Adipose tissue (tissue), 3 donors: ENCODE measurements around the gene MORF4L2. TPM values are rescaled to one million over a fixed set of nuclear protein-coding genes. Genes with fewer than 3 reads are reported as not detected.
"Not testable (repeated sequence)": the region's sequence is repeated elsewhere in the genome, so short reads cannot be mapped to it uniquely, and the experiment has no call there.

ENCODE experiments used
- H3K27ac ChIP-seq: one replicate; pipeline ENCODE4 v1.5.1; 2013; ENCODE audit warnings: low read depth, low read length
- WGBS, 3 donors: extraction: QIAGEN DNeasy Blood & Tissue Kit; methylation state at CpG; one replicate each; pipeline ENCODE4 v1.1.7; 2013; 5-methylcytosine and 5-hydroxymethylcytosine counted together
- polyA plus RNA-seq, 3 donors: library from polyadenylated mRNA; stranded (reverse); fragments of 200-250 nt; gene quantifications; one replicate each; pipeline ENCODE4 v1.2.3, GENCODE V29; 2013
- donor health status: healthy with polysubstance abuse.
- donor health status: Bipolar disorder and iron deficiency.
- donor health status: healthy.

The MORF4L2 gene
- polyA plus RNA-seq, 3 donors, result 141 to 304 (median 184) TPM

DNA sequence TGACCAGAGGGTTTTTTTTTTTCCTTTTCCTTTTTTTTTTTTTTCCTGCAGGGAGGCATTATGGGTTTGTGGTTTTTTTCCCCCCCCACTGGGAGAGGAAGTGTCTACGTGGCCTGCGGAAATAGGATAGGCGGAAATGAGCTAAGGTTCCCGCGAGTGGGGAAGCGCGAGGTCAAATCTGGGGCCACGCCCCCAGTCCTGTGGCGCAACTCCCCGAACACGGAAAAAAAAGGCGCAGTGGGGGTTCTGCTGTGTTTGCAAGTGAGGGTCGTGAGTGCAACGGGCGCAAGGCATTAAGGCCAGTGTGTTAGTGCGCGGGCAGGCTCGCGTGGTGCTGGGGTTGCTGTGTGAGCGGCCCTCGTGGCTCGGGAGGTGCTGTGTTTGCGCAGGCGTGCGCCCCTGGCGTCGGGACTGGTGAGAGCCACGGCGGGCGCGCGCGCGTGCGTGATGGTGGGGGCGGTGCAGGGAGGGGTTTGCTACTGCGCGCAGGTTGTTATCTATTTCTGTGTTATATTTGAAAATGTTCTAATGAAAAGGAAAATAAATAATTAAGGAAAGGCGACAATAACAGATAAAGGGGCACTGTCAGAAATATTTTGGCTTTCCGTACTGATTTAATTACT is 685 bp upstream of the MORF4L2 start:
- WGBS, 3 donors, result 0 to 29% (median 1%) methylated on average over 26 to 40 of the region's 40 CpGs
- H3K27ac ChIP-seq, result peak overlapping the region; percentile 86

DNA sequence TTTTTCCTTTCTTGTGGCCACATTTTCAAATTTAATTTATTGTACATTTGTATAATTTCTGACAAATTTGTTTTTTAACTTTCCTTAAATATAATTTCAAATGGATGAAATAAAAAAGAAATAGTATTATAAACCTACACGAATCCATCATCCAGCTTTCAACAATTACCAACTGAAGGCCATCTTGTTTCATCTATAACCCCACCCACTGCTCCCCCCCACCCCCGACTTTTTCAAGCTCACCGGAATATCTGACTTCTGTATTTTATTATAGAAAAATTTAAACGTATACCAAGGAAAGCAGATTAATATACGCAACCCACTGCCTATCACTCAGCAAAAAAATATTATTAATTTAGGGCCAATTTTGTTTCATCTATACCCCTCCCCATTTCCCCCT is 1.1 kb downstream of the MORF4L2 start:
- no peak overlapping the region for H3K27ac ChIP-seq
- 4 to 38% (median 10%) methylated on average over 5 of the region's 5 CpGs for WGBS, 3 donors

DNA sequence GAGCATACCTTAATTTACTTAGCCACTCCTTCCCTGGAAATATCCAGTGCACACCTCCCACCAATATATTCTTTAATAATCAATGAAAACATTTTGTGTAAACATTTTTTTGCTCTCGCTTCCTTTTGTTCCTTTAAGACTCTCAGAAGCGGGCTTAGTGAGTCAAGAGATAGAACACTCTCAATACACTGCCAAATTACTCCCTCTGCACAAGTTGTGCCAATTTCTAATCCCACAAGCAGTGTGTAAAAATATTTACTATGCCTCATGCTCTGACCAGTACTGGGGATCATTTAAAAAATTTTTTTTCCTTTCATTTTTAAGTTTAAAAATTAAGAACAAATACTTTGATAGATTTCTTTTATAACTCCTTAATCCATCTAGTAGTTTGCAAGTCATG is 5.1 kb downstream of the MORF4L2 start:
- H3K27ac ChIP-seq, result no peak overlapping the region
- WGBS, 3 donors, result 22 to 64% (median 62%) methylated on average over 2 of the region's 2 CpGs

DNA sequence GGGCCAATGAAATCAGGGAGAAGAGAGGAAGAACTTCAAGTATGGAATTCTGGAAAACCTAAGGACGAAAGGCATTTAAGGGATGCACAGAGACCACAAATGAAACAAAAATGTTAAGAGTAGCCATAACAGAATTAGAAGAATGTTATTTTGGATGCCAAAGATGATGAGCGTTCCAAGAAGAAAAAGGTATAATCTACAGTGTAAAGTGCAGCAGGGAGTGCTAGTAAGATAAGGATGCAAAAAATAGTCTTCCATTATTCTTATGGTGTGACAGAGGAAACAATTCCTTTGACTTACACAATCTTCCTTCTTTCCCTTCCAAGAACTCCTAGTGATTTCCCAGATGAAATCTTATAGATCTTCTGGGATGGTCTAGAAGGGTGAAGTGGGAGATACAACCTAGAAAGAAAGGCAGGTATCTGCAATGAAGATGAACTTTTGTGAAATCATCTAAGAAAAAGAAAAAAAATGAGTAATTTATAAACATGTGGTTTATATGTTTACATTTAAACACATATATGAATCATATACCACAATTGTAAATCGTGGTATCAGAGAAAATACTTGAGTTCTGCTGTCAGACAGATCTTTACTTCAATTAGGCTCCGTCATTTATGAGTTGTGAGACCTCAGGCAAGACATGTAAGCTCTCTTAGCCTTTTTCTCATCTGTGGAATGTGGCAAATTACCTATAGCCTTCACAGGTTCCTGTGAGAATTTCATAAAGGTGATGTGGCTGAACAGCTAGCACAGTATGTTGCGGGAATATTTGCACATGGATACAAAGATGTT is 8.1 kb downstream of the MORF4L2 start:
- 75 to 89% (median 85%) methylated on average over 5 of the region's 5 CpGs for WGBS, 3 donors
- H3K27ac ChIP-seq, result no peak overlapping the region

DNA sequence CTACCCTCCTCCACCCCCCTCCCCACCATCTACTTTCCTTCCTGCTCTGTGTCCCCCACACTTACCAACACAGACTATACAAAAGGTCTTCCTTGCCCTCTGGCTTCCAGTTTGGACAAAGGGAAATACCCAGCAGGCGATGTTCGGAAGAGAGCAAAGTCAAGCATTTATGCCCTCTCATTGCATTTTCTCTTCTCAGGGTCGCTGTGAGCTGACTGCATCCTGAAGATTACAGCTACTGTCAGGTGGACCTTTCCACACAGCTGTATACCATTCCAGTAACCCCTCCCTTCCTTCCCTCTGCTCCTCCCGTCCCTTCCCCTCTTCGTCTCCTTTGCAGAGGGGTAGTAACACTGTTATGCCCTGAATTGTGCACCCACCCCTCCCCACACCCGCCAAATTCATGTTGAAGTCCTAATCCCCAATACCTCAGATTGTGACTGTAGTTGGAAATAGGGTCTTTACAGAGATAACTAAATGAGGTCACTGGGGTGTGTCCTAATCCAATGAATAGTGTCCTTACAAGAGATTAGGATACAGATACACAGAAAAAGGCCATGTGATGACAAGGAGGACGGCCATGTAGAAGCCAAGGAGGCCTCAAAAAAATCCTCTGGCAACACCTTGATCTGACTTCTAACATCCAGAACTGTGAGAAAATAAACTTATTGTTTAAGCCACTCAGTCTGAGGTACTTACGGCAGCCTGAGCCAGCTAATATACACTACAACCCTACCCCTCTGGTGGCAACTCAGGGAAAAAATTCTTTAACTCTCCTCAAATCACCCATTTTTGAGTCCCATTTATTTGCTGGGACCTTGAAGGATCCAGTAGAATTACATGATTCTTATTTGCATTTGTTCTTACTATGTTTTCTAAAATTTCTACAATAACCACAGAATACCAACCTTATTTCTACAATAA is 11.7 kb downstream of the MORF4L2 start:
- whole genome bisulfite sequencing, 3 donors, result 67 to 93% (median 86%) methylated on average over 7 to 8 of the region's 8 CpGs
- H3K27ac ChIP-seq, result no peak overlapping the region

DNA sequence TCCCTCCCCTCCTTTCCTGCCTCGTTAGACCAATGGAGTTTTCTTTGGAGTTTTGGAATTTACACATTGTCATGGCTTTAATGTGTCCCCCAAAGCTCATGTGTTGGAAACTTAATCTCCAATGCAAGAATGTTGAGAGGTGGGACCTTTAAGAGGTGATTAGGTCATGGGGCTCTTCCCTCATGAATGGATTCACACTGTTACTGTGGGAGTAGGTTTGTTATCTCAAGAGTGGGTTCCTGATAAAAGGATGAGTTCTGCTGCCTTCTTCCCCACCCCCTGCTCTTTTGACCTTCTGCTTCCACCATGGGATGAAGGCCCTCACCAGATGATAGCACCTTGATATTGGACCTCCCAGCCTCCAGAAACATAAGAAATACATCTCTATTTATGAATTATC is 16.8 kb downstream of the MORF4L2 start:
- H3K27ac ChIP-seq, result no peak overlapping the region

DNA sequence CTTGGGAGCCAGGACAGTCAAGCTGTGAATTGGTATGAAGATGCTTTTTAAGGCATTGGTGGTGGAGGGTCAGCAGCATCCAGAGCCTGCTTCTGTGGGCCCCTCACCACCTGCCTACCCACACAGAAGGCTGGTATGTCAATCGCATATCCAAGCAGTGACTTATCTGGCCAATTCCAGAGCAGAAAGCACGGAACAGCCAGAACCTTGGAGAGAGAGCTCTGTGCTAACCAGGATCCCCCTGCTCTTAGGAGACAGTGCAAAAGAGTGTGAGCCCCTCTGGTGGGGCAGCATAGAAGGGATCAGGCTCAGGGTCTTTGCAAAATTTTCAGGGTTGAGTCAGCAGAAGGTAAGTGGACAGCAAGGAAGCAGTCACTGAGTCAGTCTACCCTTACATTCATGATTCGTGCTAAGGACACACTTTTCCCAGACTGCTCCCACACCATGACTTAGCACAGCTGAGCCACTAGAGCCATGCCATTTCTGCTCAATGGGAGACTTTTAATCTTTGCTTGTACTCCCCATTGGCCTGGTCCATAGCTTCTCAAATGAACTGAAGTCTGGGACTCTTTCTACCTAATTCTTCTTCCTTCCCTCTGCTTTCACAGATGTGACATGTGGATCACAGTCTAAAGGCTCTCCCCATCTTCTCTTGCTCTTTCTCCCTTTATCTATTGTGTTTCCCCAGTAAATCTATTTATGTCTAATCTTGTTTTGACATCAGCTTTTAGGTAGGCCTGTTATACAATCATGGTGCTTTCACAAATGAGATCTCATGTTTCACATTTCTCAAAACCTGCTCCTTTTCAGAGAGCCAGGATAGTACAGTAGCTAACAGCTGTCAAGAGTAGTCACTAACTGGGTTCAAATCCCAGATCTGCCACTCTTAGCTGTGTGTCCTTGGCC is 20.0 kb downstream of the MORF4L2 start:
- H3K27ac ChIP-seq, result no peak overlapping the region
- WGBS, 3 donors, result 64 to 95% (median 93%) methylated on average over 3 of the region's 3 CpGs

More for the DNA sequence above, 16.8 kb downstream of the MORF4L2 start:
- WGBS, 3 donors, result 40 to 81% (median 47%) methylated on average over 1 of the region's 1 CpG

DNA sequence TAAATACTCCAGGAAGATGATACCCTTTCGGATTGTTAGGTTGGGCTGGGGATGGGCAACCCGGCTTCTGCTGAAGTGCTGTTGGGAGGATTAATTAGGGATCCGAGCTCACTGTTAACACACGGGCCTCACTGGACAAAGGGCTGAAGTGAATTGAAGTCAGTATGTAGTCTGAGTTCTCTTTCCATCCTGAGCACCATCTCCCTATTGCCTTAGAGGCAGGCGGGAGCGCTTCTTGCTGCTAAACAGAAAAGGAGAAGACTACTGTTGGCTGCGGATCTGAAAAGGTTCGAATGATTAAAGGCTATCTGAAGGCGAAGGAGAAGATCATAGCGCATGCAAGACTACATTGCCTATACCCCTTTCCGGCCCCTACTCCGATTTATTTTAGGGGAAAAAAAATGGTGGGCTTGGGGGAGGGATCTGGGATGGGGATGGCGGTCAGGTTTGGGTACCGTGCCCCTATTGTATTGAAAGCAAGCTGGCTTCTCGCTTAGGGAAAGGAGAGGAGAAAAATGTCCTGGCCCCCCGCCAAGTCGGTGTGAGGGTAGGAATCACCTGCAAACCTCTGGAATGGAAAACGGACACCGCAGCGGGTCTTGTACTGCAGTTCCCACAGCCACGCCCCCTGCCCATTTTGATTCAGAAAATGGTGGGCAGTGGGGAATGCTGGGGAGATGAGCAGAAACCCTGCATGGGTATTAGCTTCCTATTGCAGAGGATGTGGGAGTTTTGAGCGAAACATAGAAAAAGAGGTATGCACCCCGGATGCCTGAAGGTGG is 22.3 kb downstream of the MORF4L2 start:
- H3K27ac ChIP-seq, result no peak overlapping the region
- WGBS, 3 donors, result 17 to 31% (median 23%) methylated on average over 22 to 23 of the region's 23 CpGs

DNA sequence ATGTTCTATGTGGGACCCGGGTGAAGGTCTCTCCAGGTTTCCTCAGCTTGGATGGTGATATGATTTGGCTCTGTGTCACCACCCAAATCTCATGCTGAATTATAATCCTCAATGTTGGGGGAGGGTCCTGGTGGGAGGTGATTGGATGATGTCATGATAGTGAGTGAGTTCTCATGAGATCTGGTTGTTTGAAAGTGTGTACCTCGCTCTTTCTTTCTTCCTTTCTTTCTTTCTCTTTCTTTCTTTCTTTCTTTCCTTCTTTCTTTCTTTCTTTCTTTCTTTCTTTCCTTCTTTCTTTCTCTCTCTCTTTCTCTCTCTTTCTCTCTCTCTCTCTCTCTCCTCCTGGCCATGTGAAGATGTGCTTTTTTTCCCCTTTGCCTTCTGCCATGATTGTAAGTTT is 27.0 kb downstream of the MORF4L2 start:
- H3K27ac ChIP-seq, result not testable (repeated sequence)
- WGBS, 3 donors, result 90 to 92% (median 91%) methylated on average over 2 of the region's 2 CpGs

DNA sequence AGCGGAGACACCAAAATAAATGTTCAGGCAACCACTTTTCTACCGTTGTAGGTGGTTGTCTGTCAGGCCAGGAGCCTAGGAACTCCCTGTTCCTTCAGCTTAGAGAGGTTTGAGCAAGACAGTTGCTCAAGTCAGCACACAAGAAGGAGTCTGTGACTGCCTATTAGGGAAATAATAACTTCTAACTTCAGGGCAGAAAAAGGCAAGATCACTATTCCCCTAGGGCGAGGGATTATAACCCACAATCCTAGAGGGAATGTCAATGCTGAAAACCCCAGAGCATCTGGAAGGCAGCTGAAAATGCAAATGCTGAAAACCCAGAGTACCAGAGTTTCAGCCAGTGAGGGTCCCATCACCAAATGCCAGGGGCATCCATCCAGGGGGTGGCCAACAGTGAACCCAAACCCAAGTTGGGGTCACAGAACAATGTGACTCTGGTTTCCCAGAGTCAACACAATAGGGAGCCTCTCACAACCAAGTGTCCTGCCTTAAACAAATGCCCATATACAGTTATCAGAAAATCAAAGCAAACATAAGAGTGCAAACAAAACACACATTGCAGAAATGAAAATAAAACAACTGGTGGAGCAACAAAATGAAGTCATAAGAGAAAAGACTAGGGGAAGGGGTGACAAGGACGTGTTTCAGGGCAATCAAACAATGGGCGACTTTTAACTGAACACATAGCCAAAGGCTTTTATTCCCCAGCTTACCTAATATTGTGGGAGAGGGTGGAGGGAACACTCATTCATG is 27.6 kb downstream of the MORF4L2 start:
- H3K27ac ChIP-seq, result no peak overlapping the region
- WGBS, 3 donors, result 53 to 84% (median 78%) methylated on average over 5 of the region's 5 CpGs

DNA sequence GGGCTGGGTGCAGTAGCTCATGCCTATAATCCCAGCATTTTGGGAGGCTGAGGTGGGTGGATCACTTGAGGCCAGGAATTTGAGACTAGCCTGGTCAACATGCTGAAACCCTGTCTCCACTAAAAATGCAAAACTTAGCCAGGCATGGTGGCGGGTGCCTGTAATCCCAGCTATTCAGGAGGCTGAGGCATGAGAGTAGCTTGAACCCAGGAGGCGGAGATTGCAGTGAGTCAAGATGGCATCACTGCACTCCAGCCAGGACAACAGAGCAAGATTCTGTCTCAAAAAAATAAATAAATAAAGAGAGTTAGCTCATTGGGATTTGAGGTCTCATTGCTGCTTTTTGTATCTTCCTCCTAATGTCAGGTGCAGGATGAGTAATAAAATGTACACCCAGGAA is 29.4 kb downstream of the MORF4L2 start:
- 91 to 95% (median 94%) methylated on average over 2 of the region's 2 CpGs for WGBS, 3 donors
- H3K27ac ChIP-seq, result not testable (repeated sequence)

DNA sequence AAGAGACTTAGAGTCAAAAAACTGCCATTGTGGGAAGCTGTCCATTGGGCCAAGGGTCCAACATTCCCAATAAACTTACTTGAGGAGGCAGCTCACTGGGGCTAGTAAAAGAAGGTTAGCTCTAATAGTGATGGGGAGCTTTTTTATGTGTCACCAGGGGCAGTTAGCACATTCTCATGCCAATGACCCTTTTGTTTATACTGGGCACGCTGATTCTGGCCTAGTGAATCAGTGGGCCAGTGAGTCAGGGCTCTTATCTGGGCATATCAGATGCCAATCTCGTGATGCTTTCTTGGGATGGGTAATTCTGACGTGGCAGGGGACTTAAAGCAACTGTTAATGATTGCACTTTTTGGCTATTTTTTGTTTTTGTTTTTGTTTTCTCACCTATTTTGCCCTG is 29.9 kb downstream of the MORF4L2 start:
- H3K27ac ChIP-seq, result no peak overlapping the region
- 39 to 76% (median 67%) methylated on average over 3 of the region's 3 CpGs for WGBS, 3 donors

DNA sequence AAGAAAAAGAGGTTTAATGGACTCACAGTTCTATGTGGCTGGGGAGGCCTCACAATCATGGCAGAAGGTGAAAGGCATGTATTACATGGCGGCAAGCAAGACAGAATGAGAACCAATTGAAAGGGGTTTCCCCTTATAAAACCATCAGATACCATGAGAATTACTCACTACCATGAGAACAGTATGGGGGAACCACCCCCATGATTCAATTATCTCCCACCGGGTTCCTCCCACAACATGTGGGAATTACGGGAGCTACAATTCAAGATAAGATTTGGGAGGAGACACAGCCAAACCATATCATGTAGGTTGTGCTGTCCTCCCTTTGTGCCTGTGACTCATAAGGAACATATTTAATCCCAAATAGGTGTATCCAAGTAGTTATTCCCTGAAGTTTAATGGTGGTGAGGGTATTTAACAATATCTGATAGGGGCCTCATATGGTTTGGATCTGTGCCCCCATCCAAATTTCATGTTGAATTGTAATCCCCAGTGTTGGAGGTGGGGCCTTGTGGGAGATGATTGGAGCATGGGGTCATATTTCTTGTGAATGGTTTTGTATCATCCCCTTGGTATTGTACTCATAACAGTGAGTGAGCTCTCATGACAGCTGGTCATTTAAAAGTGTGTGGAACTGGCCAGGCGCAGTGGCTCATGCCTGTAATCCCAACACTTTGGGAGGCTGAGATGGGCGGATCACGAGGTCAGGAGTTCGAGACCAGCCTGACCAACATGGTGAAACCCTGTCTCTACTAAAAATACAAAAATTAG is 31.1 kb downstream of the MORF4L2 start:
- 85 to 95% (median 85%) methylated on average over 5 to 7 of the region's 7 CpGs for WGBS, 3 donors

DNA sequence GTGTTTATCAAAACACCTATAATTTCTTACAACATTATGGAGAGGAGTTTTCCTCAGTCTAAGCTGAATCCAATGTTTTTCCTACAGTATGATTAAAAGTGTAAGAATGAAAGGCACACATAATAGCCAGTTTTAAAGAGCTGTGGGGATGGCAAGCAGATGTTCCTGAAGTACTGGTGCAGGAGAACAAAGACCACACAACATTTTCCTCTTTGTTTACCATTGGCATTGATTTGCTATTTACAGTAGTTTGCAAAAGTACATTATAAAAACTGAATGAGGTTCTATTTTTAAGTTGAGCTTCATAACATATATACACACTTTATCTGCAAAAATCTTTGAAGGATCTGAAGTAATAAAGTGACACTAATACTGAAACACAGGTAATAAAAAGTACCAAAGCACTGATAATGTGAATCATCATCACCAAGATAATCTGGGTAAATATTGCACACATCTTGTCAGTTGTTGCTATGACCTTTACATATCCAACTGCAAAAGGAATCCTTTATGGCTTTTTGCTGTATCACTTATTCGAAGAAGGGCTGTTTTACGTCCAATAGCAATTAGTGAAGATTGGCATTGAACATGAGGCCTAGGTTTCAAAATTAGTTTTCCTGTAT is 35.2 kb downstream of the MORF4L2 start:
- 91 to 97% (median 93%) methylated on average over 2 of the region's 2 CpGs for WGBS, 3 donors

More for the DNA sequence above, 31.1 kb downstream of the MORF4L2 start:
- H3K27ac ChIP-seq, result not testable (repeated sequence)

DNA sequence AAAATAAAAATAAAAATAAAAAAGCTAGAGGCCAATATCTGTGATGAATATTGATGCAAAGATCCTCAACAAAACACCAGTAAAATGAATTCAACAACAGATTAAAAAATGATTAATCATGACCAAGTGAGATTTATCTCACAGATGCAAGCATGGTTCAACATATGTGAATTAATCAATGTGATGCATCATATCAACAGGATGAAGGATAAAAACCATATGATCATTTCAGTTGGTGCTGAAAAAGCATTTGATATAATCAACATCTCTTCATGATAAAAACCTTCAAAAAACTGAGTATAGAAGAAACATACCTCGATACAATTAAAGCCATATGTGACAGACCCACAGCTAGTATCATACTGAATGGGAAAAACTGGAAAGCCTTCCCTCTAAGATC is 38.9 kb downstream of the MORF4L2 start:
- 80 to 95% (median 87%) methylated on average over 1 of the region's 1 CpG for WGBS, 3 donors
- H3K27ac ChIP-seq, result no peak overlapping the region

More for the DNA sequence above, 35.2 kb downstream of the MORF4L2 start:
- H3K27ac ChIP-seq, result no peak overlapping the region
